Measurements from ENCODE around the gene MYBPC2. TPM values are rescaled to one million over a fixed set of nuclear protein-coding genes. Genes with fewer than 3 reads are reported as not detected.

Gene MYBPC2
- total and polyA plus RNA-seq, 2 of the 4 experiments (the other 2 are of a cell fraction): not detected

DNA sequence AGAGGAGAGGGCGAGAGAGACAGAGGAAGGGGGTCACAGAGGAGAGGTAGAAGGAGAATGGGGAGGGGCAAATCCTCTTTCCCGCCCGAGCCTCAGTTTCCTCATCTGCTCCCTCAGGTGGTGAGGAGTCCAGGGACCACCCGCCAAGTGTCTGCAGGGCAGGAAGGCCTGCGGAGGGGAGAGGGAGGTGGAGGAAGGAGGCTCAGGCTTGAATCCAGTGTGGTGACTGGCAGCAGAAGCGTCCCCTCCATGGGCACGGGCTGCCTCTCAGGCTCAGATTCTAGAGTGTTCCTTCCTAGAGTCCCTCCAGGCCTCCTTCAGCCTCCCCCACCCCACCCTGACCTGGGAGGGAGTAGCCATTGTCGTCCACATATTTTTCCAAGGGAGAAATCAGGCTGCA, 60.5 kb downstream of the MYBPC2 start:
- ChIA-PET POLR2A (ENCODE audit: unreplicated experiment) (no interaction called here), CTCF (no interaction called here)
- Histone ChIP-seq H3K4ac (ENCODE audit: low read depth, low read length) (no peak overlapping the region), H4K5ac (ENCODE audit: low read depth, low read length) (no peak overlapping the region), H2BK5ac (ENCODE audit: low read depth, low read length, poor library complexity, severe bottlenecking) (no peak overlapping the region), H3K4me3 (ENCODE audit: insufficient read depth, low read depth, low read length) (no peak overlapping the region), H3K18ac (ENCODE audit: low read depth, low read length) (no peak overlapping the region), H3K9ac (ENCODE audit: low read depth, low read length) (no peak overlapping the region), H3K9me3 (ENCODE audit: control insufficient read depth, insufficient read depth, low read length) (peaks cover 6% of the 10 kb centered on the region; the same call in 1 of the 2 replicates), H2AFZ (replicated peaks; ENCODE audit: low read length, poor library complexity) (no peak overlapping the region), H4K91ac (ENCODE audit: insufficient read depth, low read depth, low read length) (no peak overlapping the region), H3K4me2 (ENCODE audit: low read depth, low read length) (no peak overlapping the region), H3K4me1 (ENCODE audit: control insufficient read depth, insufficient read depth, low read length) (no peaks in the 10 kb centered on the region), H4K8ac (ENCODE audit: low read depth in 2 of 2, low read length in 2 of 2) (no peak overlapping the region), H2AK9ac (replicated peaks; ENCODE audit: low read depth, low read length, poor library complexity) (no peak overlapping the region), H3K79me1 (ENCODE audit: low read depth in 1 of 2, low read length in 2 of 2) (no peaks in the 10 kb centered on the region), H3K56ac (ENCODE audit: extremely low read depth, insufficient read depth, low read length) (no peak overlapping the region), H3K36me3 (ENCODE audit: control insufficient read depth, insufficient read depth, low read length) (peaks cover 2% of the 10 kb centered on the region; the same call in 1 of the 2 replicates), H3K9me1 (ENCODE audit: insufficient read depth, low read length) (no peaks in the 10 kb centered on the region), H3K14ac (replicated peaks; ENCODE audit: low read depth, low read length) (no peak overlapping the region), H3K27me3 (ENCODE audit: control insufficient read depth, insufficient read depth, low read length) (peaks cover 49% of the 10 kb centered on the region), H4K20me1 (ENCODE audit: insufficient read depth, low read length) (no peaks in the 10 kb centered on the region), H3K27ac (ENCODE audit: insufficient read depth, low read length) (no peak overlapping the region), H2BK15ac (ENCODE audit: low read depth, low read length) (no peak overlapping the region), H2AK5ac (ENCODE audit: low read depth, low read length) (no peak overlapping the region), H2BK120ac (ENCODE audit: low read depth, low read length) (no peak overlapping the region), H2BK20ac (ENCODE audit: low read depth, low read length) (no peak overlapping the region), H3K23ac (ENCODE audit: low read depth, low read length) (no peak overlapping the region)
- BruUV-seq (replicated peaks): no TSS peak
- in situ Hi-C loops (cut with MboI; ENCODE audit: low sequenced_read_pairs): no loop called here
- dilution Hi-C loops (cut with HindIII; ENCODE audit: low sequenced_read_pairs, unreplicated experiment): no loop called here
- WGBS, 2 experiments (ENCODE audit: extremely low coverage in 2 of 2, insufficient read length in 1 of 2): no CpG with 5 or more reads among the region's 8 CpGs
- ATAC-seq (ENCODE audit: low read depth) (no peak), DNase-seq (no peak)
- intact Hi-C loops (cut with micrococcal nuclease): no loop called here
- no peak for TF ChIP-seq NFE2L2 (IDR thresholded peaks at IDR 0.05; ENCODE audit: low read depth, low read length)
- TF ChIP-seq CEBPB (IDR thresholded peaks at IDR 0.05; ENCODE audit: low read depth, low read length): no peak
- TF ChIP-seq, protein P1, sequence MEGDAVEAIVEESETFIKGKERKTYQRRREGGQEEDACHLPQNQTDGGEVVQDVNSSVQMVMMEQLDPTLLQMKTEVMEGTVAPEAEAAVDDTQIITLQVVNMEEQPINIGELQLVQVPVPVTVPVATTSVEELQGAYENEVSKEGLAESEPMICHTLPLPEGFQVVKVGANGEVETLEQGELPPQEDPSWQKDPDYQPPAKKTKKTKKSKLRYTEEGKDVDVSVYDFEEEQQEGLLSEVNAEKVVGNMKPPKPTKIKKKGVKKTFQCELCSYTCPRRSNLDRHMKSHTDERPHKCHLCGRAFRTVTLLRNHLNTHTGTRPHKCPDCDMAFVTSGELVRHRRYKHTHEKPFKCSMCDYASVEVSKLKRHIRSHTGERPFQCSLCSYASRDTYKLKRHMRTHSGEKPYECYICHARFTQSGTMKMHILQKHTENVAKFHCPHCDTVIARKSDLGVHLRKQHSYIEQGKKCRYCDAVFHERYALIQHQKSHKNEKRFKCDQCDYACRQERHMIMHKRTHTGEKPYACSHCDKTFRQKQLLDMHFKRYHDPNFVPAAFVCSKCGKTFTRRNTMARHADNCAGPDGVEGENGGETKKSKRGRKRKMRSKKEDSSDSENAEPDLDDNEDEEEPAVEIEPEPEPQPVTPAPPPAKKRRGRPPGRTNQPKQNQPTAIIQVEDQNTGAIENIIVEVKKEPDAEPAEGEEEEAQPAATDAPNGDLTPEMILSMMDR (conservative IDR thresholded peaks at IDR 0.05; ENCODE audit: low read depth, low read length): no peak
- no peak for TF ChIP-seq RAD21 (IDR thresholded peaks at IDR 0.05; ENCODE audit: low read length)
- no peak for TF ChIP-seq BHLHE40 (IDR thresholded peaks at IDR 0.05; ENCODE audit: low read depth, low read length)
- no peak for TF ChIP-seq FOS (IDR thresholded peaks at IDR 0.05; ENCODE audit: low read depth, low read length)
- no peak for TF ChIP-seq SMC3 (IDR thresholded peaks at IDR 0.05; ENCODE audit: low read depth, low read length)
- no peak for TF ChIP-seq RCOR1 (IDR thresholded peaks at IDR 0.05; ENCODE audit: insufficient replicate concordance, low read length)
- no peak for TF ChIP-seq MXI1 (IDR thresholded peaks at IDR 0.05; ENCODE audit: borderline replicate concordance, low read depth, low read length)
- no peak for TF ChIP-seq MAZ (IDR thresholded peaks at IDR 0.05; ENCODE audit: borderline replicate concordance, low read depth, low read length)
- no peak for TF ChIP-seq CHD1 (IDR thresholded peaks at IDR 0.05; ENCODE audit: low read depth, low read length)
- no peak for TF ChIP-seq MAFK (IDR thresholded peaks at IDR 0.05; ENCODE audit: low read depth, low read length)
- TF ChIP-seq RFX5 (IDR thresholded peaks at IDR 0.05; ENCODE audit: low read depth, low read length): no peak
- no peak for TF ChIP-seq POLR2A (IDR thresholded peaks at IDR 0.05; ENCODE audit: low read depth, low read length)
